Stimulated activated CD8-positive, alpha-beta memory T cell treated with anti-CD3 and anti-CD28 coated beads, Interleukin-12 subunit alpha, Interleukin-12 subunit beta, amount 100 ng/mL, for 1 hour (primary cell): ENCODE data around the gene PRKG1.

Source experiments
- DNase-seq: peaks from one replicate; pipeline ENCODE4 v3.0.0-alpha.2; 2020; ENCODE audit warnings: low read depth

PRKG1 gene

DNA sequence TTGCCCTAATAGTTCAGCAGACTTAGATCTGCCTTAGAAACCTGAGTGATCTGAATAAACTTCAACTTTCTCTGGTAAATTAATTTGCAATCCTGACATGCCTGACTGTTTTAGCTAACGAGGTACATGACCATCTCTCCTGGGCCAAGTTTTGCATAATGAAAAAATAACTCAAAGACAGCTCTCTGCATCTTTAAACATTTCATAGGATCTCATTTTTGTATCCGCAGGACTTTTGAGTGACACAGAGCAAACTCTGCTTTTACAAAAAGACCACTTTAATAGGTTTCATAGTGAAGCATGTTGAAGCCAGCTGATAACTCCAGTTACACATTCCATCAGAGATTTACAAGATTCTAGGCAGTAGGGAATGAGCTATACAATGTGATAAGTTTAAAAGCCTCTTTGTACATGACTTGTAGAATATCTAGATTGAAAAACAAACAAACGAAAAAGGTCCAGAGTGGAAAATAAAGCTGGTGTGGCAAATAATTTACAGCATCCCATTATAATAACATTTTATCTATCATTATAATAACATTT is 2.1 kb downstream of the PRKG1 start:
- DNase-seq: no peak

DNA sequence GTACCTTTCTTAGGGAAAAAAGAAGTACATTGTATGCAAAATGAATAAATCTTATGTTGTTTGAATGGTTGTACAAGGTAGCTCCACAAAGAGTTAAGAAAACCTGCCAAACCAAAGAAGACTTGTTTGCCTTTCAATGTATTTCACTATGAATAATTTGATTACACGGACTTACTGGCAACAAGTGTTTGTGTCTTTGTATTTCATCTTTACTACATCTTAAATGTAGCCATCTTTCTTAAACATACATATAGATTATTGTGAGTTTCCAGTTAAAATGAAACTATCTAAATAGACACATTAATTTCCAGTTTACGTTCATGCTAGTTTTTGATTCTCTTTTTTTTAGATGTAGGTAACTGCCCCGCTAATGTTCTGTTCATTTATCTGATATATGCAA is 2.8 kb downstream of the PRKG1 start:
- DNase-seq: no peak

DNA sequence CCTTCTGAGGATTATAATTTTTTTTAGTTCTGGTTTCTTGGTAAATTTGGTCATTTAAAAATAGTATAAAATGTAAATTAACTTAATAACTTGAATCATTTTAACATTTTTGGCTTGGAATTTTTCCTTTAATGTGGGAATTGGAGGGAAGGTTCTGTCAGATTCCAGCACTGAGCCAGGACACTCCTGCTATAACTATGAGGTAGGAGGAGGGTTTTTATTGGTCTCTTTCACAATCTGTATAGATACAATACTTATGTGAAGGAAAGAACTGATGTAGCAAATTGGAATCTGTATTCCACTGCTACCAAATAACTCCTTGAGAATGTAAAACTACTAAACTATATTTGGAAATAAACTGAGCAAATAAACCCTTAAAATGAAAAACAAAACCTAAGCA is 3.2 kb downstream of the PRKG1 start:
- no peak for DNase-seq

DNA sequence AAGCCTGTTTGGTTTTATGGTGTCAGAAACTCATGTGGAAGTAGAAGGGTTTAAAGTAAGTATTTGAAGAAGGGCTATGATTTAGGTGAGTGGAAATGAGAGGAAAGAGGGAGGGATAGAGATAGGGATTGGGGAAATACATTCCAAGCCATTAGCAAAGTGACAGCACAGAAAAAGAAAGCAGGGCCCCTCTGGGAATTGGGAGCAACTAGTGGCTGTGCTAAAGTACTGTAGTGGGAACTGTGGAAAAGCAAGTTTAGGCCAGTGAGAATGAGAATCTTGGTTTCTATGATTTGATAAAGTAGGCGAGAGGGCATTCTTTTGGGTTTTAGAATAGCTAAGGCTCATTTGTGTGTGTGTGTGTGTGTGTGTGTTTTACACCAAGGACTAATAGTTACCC is 5.0 kb downstream of the PRKG1 start:
- no peak for DNase-seq

DNA sequence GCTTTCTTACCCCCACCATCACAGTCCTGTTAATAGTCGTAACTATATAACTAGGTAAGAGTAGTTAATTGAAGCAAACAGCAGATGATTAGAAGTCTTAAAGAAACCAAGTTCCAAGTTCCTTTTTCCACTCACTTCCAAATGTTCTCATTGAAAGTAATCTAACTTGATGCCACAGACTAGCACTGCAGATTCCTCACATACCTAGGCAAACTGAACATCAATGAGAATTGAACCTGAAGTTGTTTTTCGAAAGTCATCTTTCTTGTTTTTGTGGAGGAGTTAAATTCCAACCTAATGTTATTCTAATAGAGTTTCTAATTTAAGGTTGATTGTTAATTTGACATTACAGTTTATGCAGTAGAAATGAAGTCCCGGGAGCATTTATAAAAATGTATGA is 5.5 kb downstream of the PRKG1 start:
- no peak for DNase-seq

DNA sequence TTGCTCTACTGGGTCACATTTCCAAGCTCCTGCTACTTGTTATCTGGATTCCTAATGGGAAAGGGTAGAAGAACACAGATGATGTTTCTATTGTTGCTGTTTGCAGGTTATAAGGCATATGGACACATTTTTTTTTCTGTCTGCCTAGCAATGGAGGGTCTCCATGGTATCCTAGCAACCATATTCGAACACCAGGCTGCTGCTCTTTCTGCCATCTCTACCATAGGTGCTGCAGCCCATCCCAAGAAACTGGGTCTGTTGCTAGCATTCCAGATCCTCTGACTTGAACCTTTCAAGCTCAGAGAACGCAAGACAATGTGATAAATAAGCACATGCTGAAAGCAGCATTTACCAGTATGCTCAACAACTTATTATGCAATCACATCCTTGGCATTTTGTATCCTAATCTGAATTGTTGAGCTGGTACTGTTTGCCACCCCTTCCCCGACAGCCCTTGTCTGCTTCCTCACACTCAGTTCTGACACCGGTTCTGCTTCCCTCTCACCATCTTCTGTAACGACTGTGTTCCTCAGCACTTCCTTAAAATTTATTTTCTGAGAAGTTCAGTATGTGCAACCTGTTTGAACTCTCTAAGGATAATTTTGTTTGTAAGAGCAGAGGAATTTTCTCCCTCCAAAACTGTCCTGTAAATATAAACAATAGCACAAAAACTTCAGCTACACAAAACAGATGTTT is 6.2 kb downstream of the PRKG1 start:
- DNase-seq: no peak

DNA sequence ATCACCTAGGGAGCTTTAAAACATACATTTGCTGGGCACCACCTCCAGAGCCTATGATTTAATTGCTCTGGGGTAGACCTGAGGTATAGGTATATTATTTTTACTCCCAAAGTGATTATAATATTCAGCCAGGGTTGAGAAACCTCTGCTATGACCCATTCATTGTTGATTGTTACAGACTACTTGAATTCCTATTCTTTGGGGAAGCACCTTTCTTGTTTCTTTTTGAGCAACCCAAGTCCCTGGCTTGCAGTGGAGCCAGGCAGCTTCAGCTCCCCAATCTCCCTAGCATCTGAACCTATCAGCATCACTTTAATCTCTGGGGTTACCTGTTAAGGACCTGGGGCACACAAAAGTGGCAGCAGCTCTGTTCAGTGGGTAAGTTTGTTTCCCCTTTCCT is 8.6 kb downstream of the PRKG1 start:
- no peak for DNase-seq

DNA sequence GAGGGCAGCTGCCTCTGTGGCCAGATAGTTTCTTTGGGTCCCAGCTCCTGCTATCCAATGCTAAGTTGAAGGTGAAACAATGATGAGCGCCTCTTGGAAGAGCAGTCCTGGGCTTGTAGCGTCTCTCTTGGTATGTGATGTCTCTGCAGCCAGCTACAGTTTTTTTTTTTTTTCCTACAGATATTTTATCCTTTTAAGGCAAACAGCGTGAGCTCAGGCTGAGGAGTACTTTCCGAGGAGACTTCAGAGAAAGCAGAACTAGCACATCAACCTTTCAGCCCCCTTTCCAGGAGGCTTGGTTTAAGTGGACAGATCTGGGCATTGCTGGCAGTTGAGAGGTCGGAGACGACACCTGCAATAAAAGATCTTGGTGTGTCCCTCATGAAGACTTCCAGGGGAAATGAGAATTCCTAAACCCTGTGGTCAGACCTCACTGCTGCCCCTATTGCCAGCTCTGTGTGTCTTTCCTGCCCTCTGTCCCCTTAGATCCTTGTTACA is 9.1 kb downstream of the PRKG1 start:
- DNase-seq: no peak

DNA sequence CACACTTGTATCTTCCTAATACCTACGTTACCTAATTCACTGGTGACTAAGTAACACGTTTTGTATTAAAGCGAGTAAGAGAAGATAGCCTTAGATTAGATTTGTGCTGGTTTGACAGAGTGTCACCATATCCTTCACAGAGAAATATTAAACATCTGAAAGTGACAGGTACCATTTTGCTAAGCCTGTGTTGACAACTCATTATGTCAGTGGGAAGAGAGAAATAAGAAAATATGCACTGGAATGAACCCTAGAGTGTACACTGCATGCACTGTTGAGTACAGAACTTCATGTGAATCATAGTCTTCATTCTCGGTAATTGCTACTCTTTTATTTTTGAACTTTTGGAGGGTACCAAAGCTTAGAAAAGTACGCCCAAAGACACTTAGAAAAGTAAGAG is 10.9 kb downstream of the PRKG1 start:
- no peak for DNase-seq

DNA sequence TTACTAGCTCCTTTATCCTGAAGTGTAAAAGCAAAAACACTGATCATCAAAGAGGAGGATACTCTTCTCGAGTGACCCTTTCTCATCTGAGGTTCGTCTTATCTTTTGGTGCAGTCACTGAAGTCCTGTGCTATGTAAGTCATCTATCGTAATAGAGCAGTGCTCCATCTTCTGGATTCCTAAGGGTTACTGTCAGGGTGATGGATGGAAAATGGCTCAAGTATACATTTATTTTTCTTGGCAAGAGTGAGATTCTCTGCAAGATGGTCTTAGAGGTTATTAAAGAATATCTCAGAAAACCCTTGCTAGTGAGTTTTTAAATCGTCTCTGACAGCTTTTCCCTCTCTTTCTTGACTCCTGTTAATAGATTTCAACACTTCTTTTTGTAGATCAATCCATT is 12.4 kb downstream of the PRKG1 start:
- DNase-seq: no peak

DNA sequence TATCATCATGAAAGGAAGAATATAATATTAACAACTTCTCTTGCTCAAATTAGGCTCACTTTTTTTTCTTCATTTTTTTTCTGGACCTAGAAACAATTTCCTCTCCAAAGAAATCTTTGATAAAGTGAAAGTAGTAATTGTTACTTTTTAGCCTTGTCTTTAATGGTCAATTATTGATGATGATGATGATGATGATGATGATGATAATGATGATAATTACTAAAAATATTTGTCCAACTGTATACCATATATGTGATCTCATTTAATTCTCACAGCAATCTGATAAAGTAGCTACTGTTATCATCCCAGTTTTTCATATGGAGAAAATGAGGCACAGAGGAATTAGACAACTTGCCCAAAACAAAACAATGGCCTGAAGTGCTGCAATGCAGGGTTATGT is 12.8 kb downstream of the PRKG1 start:
- no peak for DNase-seq

DNA sequence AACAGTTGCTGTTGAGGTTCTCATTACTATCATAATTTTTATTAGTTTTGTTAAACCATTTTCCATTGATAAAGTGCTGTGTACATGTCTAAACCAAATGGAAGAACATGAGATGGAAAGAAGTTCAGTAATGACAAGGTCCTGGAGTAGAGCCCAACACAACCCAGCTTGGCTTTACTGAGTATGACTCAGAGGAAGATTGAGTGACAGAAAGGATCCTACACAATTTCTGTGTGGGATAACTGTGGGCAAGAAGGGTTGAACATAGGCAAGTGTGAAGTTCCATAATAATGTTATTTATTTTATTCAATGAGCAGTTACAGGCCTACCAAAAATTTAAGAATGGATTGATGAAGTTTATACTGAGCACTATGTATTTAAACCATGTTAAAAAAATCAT is 15.9 kb downstream of the PRKG1 start:
- no peak for DNase-seq

DNA sequence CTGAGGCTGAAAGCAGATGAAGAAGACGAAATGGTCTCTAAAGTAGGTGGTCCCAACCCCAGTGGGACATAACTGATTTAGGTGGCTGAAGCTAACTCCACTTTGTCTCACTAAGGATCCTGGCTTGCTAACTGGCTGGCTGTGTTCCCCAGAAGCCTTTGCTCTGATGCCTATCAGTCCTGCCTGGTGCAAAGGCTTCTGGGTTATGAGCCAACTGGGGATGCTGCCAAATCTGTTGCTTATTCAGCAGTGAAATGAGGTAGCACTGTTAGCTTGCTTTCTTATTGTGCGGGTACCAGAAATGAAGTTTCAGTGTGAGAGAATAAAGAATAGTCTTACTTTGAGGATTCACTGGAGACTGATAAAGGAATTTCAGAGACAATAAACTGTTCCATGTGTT is 18.1 kb downstream of the PRKG1 start:
- no peak for DNase-seq

DNA sequence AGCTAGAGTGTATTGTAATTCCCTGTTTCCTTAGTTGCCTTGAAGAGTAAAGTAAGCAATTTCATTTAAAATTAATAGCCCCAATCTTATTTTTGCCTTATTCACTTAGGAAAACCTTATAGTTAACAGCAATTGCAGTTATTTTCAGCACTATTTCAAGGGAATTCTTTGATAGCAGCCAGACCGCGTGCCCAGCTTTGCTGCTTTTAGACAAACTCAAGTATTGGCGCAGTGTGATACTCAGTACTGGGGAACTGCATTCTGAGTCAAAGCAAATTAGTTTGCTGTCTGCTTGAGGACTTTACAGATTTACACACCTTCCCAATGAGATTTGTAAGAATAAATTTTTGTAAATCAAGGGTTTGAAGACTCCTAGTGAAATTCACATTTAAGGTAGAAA is 21.2 kb downstream of the PRKG1 start:
- DNase-seq: no peak

DNA sequence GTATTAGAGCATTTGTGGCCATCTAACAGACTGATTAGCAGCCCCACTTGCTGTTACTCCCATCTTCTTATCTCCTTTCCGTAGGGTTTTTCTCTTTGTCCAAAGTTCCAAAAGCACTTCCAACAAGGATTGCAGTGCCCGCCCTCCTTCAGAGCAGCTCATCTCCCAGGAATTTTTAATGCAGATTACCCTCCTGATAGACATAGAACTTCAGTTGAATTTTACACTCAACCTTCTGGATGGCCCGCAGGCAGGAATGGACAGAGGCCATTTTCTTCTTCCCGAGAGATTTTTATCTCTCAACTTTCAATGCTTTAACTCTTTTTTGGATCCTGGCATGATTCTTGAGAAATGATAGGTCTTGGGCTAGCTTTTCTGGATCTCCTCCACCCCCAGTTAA is 23.3 kb downstream of the PRKG1 start:
- no peak for DNase-seq

DNA sequence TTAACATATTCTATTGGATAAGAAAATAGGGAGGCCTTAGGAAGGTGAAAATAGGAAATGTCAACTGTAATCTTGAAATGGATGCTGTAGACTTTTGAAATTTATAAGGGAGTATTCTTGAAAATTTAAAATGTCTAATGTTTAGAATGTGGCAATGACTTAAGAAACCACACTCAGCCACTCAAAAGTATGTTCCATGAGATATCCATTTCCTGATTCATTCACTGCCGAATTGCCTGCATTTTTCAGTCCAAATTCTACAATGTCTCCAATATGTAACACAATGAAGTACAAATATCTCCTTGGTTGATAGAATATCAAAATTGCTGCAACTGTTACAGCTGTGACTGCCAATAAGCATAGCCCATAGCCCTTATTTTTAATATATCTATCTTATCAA is 25.9 kb downstream of the PRKG1 start:
- DNase-seq: no peak

DNA sequence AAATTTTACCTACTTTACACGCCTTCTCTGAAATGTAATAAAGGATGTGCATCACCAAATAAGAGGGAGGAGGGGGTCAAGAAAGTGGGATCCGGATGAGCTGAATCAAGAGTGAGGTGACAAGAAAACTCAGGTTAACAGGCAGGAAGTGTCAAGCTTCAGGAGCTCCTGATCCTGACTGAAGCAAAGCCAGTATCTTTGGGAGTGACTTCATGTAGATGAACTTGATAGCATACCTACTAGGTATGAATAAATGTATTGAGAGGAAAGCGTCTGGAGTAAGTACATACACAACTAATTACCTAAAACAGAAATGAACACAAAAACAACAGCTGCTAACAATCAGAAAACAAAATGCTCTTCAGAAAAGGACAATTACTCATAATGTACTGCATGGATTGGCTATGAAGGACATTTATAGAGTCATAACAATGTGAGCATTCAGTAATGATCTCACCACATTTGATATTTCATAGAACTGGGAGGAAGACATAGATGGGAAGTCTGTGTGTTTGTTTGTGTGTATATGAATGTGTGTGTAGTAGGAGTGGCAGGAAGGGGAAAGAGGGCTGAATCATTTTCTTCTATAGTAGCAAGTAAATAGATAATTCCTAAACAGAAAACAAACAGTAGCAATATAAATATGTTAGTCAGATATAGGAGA is 29.4 kb downstream of the PRKG1 start:
- no peak for DNase-seq

DNA sequence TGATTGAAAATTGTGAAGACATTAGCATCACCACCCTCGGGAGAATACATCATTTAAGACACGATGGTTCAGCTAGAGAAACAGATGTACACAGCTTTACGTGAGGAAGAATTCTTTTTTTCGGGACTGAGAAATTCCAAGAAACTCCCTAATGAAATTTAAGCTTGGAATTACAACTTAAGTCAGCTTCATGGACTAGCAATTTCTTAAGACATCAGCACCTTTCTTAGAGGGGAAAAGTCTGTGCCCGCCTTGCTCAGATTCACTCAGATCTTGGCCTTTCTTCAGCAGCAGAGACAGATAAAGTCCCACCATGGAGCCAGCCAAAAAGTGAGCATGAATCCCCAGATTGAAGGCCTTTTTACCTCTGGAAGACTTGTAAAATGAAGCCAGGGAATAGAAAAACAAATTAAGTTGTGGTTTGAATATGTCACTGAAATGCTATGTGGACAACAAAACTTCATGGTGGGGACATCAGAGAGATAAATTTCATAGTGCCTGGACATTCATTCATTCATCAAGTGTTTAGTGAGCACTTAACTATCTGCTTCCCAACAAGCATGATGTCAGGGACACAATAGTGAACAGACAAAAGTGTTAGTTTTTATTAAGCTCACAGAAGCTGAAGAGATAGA is 32.1 kb downstream of the PRKG1 start:
- DNase-seq: no peak

DNA sequence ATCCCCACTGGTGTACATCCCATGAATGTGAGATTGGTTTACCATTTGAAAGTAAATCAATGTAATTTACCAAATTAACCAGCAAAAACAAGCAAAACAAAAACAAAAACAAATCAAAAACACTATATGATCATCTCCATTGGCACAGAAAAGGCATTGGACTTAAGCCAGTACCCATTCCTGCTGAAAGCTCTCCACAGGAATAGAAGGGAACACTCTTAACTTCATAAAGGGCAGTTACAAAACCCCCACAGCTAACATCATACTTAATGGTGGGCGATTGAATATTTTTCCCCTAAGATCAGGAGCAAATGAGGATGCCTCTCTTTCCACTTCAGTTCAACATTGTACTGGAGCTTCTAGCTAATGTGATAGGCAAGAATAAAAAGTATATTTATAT is 34.1 kb downstream of the PRKG1 start:
- DNase-seq: no peak

DNA sequence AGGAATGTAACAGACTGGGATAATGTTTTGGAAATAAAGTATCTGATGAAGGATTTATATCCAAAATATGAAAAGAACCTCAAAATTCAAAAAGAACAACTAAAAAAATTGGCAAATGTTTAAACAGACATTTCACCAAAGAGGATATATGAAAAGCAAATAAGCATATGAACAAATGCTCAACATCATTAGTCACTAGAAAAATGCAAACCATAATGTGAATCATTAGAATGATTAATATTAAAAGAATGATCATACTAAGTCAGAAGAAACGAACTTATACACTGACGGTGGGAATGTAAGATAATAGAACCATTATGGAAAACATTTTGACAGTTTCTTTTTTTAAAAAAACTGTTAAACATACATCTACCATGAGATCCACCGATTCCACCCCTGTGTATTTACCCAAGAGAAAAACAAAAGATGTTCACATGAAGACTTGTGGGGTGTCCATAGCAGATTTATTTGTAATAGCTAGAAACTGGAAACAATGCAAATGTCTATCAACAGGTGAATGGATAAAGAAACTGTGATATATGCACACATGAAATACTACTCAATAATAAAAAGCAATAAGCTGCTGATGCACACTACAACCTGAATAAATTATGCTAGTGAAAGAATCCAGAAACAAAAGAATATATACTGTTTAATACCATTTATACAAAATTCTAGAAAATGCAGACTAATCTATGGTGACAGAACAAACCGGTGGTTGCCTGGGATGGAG is 35.7 kb downstream of the PRKG1 start:
- DNase-seq: no peak

DNA sequence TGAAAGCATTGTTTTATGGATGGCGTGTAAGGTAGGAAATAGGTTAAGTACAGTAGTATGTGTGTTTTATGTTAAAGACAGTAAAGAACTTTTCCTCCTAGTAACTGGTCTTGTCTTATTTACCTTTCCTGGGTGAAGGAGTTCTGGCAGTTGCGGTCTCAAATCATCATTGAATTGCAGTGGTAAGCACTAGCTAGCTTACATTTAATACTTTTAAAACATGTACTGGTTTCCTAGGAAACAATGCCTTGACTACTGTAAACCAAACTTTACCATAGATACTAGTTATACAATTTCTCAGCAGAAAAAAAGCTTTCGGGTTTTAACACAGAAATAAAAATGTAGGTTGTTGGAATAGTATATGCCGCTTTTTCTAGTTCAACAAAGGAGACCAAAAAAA is 37.7 kb downstream of the PRKG1 start:
- no peak for DNase-seq

DNA sequence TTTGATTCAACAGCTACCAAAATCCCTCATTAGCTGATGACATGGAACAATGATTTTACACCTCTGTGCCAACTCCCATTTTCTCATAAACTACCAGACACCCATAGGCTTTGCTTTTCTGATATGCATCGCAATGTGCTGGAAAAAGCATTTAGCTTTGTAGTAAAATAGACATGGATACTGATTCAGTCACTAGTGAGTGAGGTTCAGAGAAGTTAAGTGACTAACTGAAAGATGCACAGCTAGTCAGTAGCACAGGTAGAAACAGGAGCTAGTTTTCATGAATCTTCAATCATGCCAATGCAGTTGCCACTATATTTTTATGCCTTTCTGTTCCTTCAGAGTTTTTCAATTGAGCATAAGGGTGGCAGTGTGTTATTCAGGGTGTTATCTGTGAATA is 38.7 kb downstream of the PRKG1 start:
- DNase-seq: no peak
